ENCODE results near the gene UNC5C. TPM values are rescaled to one million over a fixed set of nuclear protein-coding genes. Genes with fewer than 3 reads are reported as not detected.

Gene UNC5C
- total and polyA plus RNA-seq, 4 donors, result 0.27 to 1.2 (median 0.78) TPM

DNA sequence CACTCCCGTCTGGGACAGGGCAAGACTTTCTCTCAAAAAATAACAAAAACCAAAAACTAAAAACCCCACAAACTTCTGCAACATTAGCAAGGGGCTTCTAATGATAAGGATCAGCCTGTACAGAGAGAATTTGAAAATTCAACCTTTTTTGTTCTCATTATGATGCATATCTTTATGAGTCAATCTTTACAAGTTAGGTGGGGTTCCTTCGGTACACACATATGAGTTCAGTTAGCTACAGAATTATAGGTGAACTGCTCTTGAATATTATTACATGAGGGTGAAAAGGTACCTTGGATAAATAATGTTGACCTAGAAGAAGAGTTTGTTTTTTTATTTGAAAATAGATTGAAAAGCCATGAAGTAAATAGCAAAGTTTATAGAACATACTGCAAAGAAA lies 252.7 kb downstream of the UNC5C start (continued):
- TF ChIP-seq, protein P1, sequence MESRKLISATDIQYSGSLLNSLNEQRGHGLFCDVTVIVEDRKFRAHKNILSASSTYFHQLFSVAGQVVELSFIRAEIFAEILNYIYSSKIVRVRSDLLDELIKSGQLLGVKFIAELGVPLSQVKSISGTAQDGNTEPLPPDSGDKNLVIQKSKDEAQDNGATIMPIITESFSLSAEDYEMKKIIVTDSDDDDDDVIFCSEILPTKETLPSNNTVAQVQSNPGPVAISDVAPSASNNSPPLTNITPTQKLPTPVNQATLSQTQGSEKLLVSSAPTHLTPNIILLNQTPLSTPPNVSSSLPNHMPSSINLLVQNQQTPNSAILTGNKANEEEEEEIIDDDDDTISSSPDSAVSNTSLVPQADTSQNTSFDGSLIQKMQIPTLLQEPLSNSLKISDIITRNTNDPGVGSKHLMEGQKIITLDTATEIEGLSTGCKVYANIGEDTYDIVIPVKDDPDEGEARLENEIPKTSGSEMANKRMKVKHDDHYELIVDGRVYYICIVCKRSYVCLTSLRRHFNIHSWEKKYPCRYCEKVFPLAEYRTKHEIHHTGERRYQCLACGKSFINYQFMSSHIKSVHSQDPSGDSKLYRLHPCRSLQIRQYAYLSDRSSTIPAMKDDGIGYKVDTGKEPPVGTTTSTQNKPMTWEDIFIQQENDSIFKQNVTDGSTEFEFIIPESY (IDR thresholded peaks at IDR 0.05), result no peak
- TF ChIP-seq NR2F2 (IDR thresholded peaks at IDR 0.05), result no peak

DNA sequence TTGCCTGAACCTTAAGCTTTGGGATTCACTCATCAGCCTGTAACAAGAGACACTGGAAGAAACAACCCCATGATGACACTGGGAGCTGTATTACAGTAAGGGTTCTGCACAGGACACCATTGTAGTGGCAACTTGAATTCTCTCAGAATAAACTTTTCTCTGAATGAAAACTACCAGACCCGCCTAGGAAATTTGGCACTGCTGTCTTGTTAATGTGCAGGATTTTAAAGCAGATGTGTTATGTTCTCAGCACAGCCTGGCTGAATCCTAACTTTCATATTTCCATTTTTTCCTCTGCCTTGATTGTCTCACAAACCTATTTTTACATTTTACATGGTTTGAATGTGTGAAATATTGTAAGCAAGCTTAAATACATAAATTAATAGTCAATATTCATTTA lies 253.6 kb downstream of the UNC5C start:
- Histone ChIP-seq H3K9ac (ENCODE audit: low read depth in 1 of 2, low read length in 2 of 2) (no peak overlapping the region), H3K4me1 (ENCODE audit: control insufficient read depth in 4 of 4, insufficient read depth in 4 of 4, low read length in 3 of 4) (no peaks in the 10 kb centered on the region), H3K27me3 (ENCODE audit: control insufficient read depth in 4 of 4, insufficient read depth in 4 of 4, low read length in 3 of 4) (no peaks in the 10 kb centered on the region), H3K4me3 (ENCODE audit: low read depth in 1 of 3, low read length in 3 of 3) (no peak overlapping the region), H3K27ac (ENCODE audit: low read depth in 1 of 2, low read length in 2 of 2) (no peak overlapping the region), H3K36me3 (ENCODE audit: control insufficient read depth in 4 of 4, insufficient read depth in 3 of 4, low read depth in 1 of 4, low read length in 3 of 4) (no peaks in the 10 kb centered on the region), H3K9me3 (ENCODE audit: control insufficient read depth in 4 of 4, low read length in 3 of 4) (peaks cover 0 to 7% (median 0%) of the 10 kb centered on the region in 4 donors)
- WGBS, result 78% methylated on average over 1 of the region's 1 CpG
- no peak for DNase-seq (ENCODE audit: low spot score)
- TF ChIP-seq JUND (IDR thresholded peaks at IDR 0.05) (no peak), GABPA (IDR thresholded peaks at IDR 0.05 in 1 of 2, conservative IDR thresholded peaks at IDR 0.05 in 1 of 2) (no peak), NR2F2 (IDR thresholded peaks at IDR 0.05) (no peak), YY1 (IDR thresholded peaks at IDR 0.05) (no peak), SP1 (IDR thresholded peaks at IDR 0.05) (no peak), RXRA (IDR thresholded peaks at IDR 0.05) (no peak), FOXA2 (IDR thresholded peaks at IDR 0.05) (no peak), HNF4A (conservative IDR thresholded peaks at IDR 0.05) (no peak), FOXA1 (IDR thresholded peaks at IDR 0.05) (no peak), EGR1 (IDR thresholded peaks at IDR 0.05; ENCODE audit: low read depth in 2 of 2) (no peak), HNF4G (IDR thresholded peaks at IDR 0.05) (no peak)
- TF ChIP-seq, protein P2, sequence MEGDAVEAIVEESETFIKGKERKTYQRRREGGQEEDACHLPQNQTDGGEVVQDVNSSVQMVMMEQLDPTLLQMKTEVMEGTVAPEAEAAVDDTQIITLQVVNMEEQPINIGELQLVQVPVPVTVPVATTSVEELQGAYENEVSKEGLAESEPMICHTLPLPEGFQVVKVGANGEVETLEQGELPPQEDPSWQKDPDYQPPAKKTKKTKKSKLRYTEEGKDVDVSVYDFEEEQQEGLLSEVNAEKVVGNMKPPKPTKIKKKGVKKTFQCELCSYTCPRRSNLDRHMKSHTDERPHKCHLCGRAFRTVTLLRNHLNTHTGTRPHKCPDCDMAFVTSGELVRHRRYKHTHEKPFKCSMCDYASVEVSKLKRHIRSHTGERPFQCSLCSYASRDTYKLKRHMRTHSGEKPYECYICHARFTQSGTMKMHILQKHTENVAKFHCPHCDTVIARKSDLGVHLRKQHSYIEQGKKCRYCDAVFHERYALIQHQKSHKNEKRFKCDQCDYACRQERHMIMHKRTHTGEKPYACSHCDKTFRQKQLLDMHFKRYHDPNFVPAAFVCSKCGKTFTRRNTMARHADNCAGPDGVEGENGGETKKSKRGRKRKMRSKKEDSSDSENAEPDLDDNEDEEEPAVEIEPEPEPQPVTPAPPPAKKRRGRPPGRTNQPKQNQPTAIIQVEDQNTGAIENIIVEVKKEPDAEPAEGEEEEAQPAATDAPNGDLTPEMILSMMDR (IDR thresholded peaks at IDR 0.05; ENCODE audit: low read depth, low read length, missing input control), result no peak
- TF ChIP-seq, protein P3, sequence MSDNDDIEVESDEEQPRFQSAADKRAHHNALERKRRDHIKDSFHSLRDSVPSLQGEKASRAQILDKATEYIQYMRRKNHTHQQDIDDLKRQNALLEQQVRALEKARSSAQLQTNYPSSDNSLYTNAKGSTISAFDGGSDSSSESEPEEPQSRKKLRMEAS (IDR thresholded peaks at IDR 0.05), result no peak
- TF ChIP-seq, protein P1 (IDR thresholded peaks at IDR 0.05), result no peak
- TF ChIP-seq, protein P4, sequence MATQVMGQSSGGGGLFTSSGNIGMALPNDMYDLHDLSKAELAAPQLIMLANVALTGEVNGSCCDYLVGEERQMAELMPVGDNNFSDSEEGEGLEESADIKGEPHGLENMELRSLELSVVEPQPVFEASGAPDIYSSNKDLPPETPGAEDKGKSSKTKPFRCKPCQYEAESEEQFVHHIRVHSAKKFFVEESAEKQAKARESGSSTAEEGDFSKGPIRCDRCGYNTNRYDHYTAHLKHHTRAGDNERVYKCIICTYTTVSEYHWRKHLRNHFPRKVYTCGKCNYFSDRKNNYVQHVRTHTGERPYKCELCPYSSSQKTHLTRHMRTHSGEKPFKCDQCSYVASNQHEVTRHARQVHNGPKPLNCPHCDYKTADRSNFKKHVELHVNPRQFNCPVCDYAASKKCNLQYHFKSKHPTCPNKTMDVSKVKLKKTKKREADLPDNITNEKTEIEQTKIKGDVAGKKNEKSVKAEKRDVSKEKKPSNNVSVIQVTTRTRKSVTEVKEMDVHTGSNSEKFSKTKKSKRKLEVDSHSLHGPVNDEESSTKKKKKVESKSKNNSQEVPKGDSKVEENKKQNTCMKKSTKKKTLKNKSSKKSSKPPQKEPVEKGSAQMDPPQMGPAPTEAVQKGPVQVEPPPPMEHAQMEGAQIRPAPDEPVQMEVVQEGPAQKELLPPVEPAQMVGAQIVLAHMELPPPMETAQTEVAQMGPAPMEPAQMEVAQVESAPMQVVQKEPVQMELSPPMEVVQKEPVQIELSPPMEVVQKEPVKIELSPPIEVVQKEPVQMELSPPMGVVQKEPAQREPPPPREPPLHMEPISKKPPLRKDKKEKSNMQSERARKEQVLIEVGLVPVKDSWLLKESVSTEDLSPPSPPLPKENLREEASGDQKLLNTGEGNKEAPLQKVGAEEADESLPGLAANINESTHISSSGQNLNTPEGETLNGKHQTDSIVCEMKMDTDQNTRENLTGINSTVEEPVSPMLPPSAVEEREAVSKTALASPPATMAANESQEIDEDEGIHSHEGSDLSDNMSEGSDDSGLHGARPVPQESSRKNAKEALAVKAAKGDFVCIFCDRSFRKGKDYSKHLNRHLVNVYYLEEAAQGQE (IDR thresholded peaks at IDR 0.05), result no peak
